ENCODE data around the gene CTNND2.

Gene CTNND2

GRCh38 chr5:11281842-11282241 lies 622.4 kb downstream of the CTNND2 start:
- ChIA-PET CTCF (interaction anchor here (1.0 kb wide), 1 partner anchor 10 kb away, joined by 3 read pairs; no protein-coding TSS in a partner anchor), POLR2A (no interaction called here)
- Histone ChIP-seq H3K27ac (ENCODE audit: extremely low read depth, low read depth, low read length) (no peak overlapping the region), H3K36me3 (ENCODE audit: control insufficient read depth in 2 of 2, insufficient read depth in 1 of 2, low read length in 2 of 2) (no peaks in the 10 kb centered on the region), H3K9me3 (ENCODE audit: control insufficient read depth, insufficient read depth, low read depth, low read length) (no peaks in the 10 kb centered on the region), H3K4me3 (ENCODE audit: low read depth, low read length) (no peak overlapping the region), H3K4me1 (ENCODE audit: control insufficient read depth, insufficient read depth, low read length) (no peaks in the 10 kb centered on the region)
- TF ChIP-seq ZIC2 (tag by site-specific recombination; IDR thresholded peaks at IDR 0.05): no peak
- TF ChIP-seq ZNF610 (tag by site-specific recombination; IDR thresholded peaks at IDR 0.05; ENCODE audit: borderline replicate concordance): no peak
- no peak for TF ChIP-seq ZNF585B (tag by site-specific recombination; IDR thresholded peaks at IDR 0.05)
- no peak for TF ChIP-seq ZNF792 (tag by site-specific recombination; IDR thresholded peaks at IDR 0.05)
- no peak for TF ChIP-seq ZNF169 (tag by site-specific recombination; IDR thresholded peaks at IDR 0.05)
- no peak for TF ChIP-seq GLIS1 (tag by site-specific recombination; IDR thresholded peaks at IDR 0.05)
- no peak for TF ChIP-seq ZNF830 (tag by site-specific recombination; IDR thresholded peaks at IDR 0.05; ENCODE audit: low read depth)
- no peak for TF ChIP-seq GLIS2 (tag by site-specific recombination; IDR thresholded peaks at IDR 0.05)
- TF ChIP-seq, protein P1, sequence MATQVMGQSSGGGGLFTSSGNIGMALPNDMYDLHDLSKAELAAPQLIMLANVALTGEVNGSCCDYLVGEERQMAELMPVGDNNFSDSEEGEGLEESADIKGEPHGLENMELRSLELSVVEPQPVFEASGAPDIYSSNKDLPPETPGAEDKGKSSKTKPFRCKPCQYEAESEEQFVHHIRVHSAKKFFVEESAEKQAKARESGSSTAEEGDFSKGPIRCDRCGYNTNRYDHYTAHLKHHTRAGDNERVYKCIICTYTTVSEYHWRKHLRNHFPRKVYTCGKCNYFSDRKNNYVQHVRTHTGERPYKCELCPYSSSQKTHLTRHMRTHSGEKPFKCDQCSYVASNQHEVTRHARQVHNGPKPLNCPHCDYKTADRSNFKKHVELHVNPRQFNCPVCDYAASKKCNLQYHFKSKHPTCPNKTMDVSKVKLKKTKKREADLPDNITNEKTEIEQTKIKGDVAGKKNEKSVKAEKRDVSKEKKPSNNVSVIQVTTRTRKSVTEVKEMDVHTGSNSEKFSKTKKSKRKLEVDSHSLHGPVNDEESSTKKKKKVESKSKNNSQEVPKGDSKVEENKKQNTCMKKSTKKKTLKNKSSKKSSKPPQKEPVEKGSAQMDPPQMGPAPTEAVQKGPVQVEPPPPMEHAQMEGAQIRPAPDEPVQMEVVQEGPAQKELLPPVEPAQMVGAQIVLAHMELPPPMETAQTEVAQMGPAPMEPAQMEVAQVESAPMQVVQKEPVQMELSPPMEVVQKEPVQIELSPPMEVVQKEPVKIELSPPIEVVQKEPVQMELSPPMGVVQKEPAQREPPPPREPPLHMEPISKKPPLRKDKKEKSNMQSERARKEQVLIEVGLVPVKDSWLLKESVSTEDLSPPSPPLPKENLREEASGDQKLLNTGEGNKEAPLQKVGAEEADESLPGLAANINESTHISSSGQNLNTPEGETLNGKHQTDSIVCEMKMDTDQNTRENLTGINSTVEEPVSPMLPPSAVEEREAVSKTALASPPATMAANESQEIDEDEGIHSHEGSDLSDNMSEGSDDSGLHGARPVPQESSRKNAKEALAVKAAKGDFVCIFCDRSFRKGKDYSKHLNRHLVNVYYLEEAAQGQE (tag by site-specific recombination; IDR thresholded peaks at IDR 0.05): no peak
- TF ChIP-seq ZNF2 (tag by site-specific recombination; IDR thresholded peaks at IDR 0.05): no peak
- no peak for TF ChIP-seq ZSCAN4 (tag by site-specific recombination; IDR thresholded peaks at IDR 0.05)
- TF ChIP-seq ZSCAN23 (tag by site-specific recombination; IDR thresholded peaks at IDR 0.05): no peak
- TF ChIP-seq ATF2 (tag by site-specific recombination; IDR thresholded peaks at IDR 0.05; ENCODE audit: low read depth): no peak
- TF ChIP-seq ZNF248 (tag by site-specific recombination; IDR thresholded peaks at IDR 0.05): no peak
- TF ChIP-seq ZNF341 (tag by site-specific recombination; IDR thresholded peaks at IDR 0.05; ENCODE audit: low read depth): no peak
- TF ChIP-seq, protein P2, sequence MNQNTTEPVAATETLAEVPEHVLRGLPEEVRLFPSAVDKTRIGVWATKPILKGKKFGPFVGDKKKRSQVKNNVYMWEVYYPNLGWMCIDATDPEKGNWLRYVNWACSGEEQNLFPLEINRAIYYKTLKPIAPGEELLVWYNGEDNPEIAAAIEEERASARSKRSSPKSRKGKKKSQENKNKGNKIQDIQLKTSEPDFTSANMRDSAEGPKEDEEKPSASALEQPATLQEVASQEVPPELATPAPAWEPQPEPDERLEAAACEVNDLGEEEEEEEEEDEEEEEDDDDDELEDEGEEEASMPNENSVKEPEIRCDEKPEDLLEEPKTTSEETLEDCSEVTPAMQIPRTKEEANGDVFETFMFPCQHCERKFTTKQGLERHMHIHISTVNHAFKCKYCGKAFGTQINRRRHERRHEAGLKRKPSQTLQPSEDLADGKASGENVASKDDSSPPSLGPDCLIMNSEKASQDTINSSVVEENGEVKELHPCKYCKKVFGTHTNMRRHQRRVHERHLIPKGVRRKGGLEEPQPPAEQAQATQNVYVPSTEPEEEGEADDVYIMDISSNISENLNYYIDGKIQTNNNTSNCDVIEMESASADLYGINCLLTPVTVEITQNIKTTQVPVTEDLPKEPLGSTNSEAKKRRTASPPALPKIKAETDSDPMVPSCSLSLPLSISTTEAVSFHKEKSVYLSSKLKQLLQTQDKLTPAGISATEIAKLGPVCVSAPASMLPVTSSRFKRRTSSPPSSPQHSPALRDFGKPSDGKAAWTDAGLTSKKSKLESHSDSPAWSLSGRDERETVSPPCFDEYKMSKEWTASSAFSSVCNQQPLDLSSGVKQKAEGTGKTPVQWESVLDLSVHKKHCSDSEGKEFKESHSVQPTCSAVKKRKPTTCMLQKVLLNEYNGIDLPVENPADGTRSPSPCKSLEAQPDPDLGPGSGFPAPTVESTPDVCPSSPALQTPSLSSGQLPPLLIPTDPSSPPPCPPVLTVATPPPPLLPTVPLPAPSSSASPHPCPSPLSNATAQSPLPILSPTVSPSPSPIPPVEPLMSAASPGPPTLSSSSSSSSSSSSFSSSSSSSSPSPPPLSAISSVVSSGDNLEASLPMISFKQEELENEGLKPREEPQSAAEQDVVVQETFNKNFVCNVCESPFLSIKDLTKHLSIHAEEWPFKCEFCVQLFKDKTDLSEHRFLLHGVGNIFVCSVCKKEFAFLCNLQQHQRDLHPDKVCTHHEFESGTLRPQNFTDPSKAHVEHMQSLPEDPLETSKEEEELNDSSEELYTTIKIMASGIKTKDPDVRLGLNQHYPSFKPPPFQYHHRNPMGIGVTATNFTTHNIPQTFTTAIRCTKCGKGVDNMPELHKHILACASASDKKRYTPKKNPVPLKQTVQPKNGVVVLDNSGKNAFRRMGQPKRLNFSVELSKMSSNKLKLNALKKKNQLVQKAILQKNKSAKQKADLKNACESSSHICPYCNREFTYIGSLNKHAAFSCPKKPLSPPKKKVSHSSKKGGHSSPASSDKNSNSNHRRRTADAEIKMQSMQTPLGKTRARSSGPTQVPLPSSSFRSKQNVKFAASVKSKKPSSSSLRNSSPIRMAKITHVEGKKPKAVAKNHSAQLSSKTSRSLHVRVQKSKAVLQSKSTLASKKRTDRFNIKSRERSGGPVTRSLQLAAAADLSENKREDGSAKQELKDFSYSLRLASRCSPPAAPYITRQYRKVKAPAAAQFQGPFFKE (tag by site-specific recombination; IDR thresholded peaks at IDR 0.05; ENCODE audit: borderline replicate concordance): no peak
- TF ChIP-seq, protein P3, sequence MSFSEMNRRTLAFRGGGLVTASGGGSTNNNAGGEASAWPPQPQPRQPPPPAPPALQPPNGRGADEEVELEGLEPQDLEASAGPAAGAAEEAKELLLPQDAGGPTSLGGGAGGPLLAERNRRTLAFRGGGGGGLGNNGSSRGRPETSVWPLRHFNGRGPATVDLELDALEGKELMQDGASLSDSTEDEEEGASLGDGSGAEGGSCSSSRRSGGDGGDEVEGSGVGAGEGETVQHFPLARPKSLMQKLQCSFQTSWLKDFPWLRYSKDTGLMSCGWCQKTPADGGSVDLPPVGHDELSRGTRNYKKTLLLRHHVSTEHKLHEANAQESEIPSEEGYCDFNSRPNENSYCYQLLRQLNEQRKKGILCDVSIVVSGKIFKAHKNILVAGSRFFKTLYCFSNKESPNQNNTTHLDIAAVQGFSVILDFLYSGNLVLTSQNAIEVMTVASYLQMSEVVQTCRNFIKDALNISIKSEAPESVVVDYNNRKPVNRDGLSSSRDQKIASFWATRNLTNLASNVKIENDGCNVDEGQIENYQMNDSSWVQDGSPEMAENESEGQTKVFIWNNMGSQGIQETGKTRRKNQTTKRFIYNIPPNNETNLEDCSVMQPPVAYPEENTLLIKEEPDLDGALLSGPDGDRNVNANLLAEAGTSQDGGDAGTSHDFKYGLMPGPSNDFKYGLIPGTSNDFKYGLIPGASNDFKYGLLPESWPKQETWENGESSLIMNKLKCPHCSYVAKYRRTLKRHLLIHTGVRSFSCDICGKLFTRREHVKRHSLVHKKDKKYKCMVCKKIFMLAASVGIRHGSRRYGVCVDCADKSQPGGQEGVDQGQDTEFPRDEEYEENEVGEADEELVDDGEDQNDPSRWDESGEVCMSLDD (tag by site-specific recombination; IDR thresholded peaks at IDR 0.05): no peak
- TF ChIP-seq EGR2 (tag by site-specific recombination; IDR thresholded peaks at IDR 0.05; ENCODE audit: low read depth): no peak
